ENCODE data around the gene PLXNA2. TPM values are rescaled to one million over a fixed set of nuclear protein-coding genes. Genes with fewer than 3 reads are reported as not detected.

The PLXNA2 gene
- polyA plus RNA-seq, 2 of the 4 experiments (the other 2 are of a cell fraction) = 0.36 to 0.87 TPM

DNA sequence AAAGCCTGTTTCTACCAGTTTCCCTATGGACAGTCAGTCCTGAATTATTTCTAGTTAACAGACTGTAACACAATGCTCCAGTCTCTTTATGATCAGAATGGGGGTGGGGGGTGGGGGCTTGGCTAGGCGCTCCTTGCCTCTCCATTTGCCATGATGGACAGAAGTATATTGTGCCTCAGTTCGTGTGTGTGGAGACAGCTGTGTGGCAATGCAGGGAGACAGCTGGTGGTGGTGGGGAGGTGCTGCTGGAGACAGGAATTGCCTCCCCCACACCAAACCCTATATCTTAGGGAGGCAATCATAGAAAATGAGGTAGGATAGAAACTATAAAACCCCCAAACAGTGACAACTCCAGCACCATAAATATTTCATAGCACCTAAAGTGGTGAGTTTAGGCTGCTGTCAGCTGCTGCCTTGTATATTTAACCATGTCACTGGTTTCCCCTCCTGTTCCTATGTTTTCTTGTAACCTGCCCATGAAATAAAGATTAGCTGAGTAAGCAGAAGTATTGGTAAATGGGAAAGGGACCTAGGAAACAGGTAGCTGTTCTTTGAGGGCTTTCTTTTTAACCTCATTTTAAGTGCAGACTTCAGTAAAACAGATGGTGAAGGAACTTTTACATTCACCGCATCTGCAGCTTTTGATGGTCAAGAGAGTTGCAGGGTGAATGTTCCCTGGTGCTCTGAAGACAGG is 3.4 kb downstream of the PLXNA2 start:
- no peak for ATAC-seq
- TF ChIP-seq, protein P1, sequence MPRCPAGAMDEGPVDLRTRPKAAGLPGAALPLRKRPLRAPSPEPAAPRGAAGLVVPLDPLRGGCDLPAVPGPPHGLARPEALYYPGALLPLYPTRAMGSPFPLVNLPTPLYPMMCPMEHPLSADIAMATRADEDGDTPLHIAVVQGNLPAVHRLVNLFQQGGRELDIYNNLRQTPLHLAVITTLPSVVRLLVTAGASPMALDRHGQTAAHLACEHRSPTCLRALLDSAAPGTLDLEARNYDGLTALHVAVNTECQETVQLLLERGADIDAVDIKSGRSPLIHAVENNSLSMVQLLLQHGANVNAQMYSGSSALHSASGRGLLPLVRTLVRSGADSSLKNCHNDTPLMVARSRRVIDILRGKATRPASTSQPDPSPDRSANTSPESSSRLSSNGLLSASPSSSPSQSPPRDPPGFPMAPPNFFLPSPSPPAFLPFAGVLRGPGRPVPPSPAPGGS (IDR thresholded peaks at IDR 0.05) = no peak
- no peak for TF ChIP-seq ATOH8 (CRISPR knock-in tag; IDR thresholded peaks at IDR 0.05; ENCODE audit: low read depth)
- TF ChIP-seq EHF (CRISPR knock-in tag; IDR thresholded peaks at IDR 0.05) = no peak
- TF ChIP-seq MAFK (IDR thresholded peaks at IDR 0.05; ENCODE audit: partially characterized antibody) = peak; percentile 78
- TF ChIP-seq HEYL (CRISPR knock-in tag; IDR thresholded peaks at IDR 0.05) = no peak
- no peak for TF ChIP-seq RNF2 (IDR thresholded peaks at IDR 0.05; ENCODE audit: borderline replicate concordance, low read depth)
- TF ChIP-seq MYC (IDR thresholded peaks at IDR 0.05; ENCODE audit: borderline replicate concordance, low read length) = no peak
- Histone ChIP-seq H3K4me1 (peaks cover 30% of the 10 kb centered on the region), H3K4me2 (no peak overlapping the region), H3K9me3 (no peaks in the 10 kb centered on the region), H3K27ac (no peak overlapping the region), H3K4me3 (no peak overlapping the region)
- DNase-seq (ENCODE audit: low read depth in 1 of 2, low spot score in 1 of 2) = no peak
- ChIA-PET POLR2A (no interaction called here), CTCF (interaction anchor here (0.6 to 15.6 kb wide), 19 partner anchors 12 to 1325 kb away, joined by 3 to 417 read pairs (median 6); no protein-coding TSS in a partner anchor)
- WGBS (ENCODE audit: missing lambda C conversion rate) = 70% methylated on average over 3 of the region's 3 CpGs
- FAIRE-seq = no peak

- peak overlapping the region; percentile 15 to 31; a peak in 3 of 6 replicates for H3K27ac ChIP-seq
- H3K4me2 ChIP-seq = peak overlapping the region; percentile 54
- no peak for FAIRE-seq
- ATAC-seq = peak in 1 of 2 experiments; percentile 28; a peak in 3 of 6 replicates
- WGBS (ENCODE audit: missing lambda C conversion rate) = 45% methylated on average over 10 of the region's 10 CpGs
- POLR2A ChIA-PET = no interaction called here
- H3K4me3 ChIP-seq = no peak overlapping the region
- CTCF ChIA-PET = interaction anchor here (0.5 to 15.6 kb wide), 30 partner anchors 10 to 1326 kb away, joined by 3 to 417 read pairs (median 6); no protein-coding TSS in a partner anchor
- H3K4me1 ChIP-seq = peaks cover 26% of the 10 kb centered on the region
- H3K9me3 ChIP-seq = no peaks in the 10 kb centered on the region
- no peak for DNase-seq (ENCODE audit: low read depth in 1 of 2, low spot score in 1 of 2)
- TF ChIP-seq FOXS1 (CRISPR knock-in tag; IDR thresholded peaks at IDR 0.05) = no peak
- TF ChIP-seq JUNB (IDR thresholded peaks at IDR 0.05) = no peak
- no peak for TF ChIP-seq MAZ (IDR thresholded peaks at IDR 0.05; ENCODE audit: borderline replicate concordance, low read depth, low read length)
- TF ChIP-seq HOXB13 (CRISPR knock-in tag; IDR thresholded peaks at IDR 0.05; ENCODE audit: low read depth) = no peak
- TF ChIP-seq HES2 (IDR thresholded peaks at IDR 0.05) = no peak
- TF ChIP-seq GATA3 (IDR thresholded peaks at IDR 0.05; ENCODE audit: borderline replicate concordance) = no peak
- TF ChIP-seq HOXA7 (CRISPR knock-in tag; IDR thresholded peaks at IDR 0.05) = no peak
- no peak for TF ChIP-seq FOSB (CRISPR knock-in tag; IDR thresholded peaks at IDR 0.05)
- TF ChIP-seq USF2 (IDR thresholded peaks at IDR 0.05) = no peak
- no peak for TF ChIP-seq RFX5 (IDR thresholded peaks at IDR 0.05)
- no peak for TF ChIP-seq EP300 (IDR thresholded peaks at IDR 0.05)
- no peak for TF ChIP-seq TFCP2L1 (CRISPR knock-in tag; IDR thresholded peaks at IDR 0.05)
- no peak for TF ChIP-seq RAD21 (conservative IDR thresholded peaks at IDR 0.05 in 1 of 2, IDR thresholded peaks at IDR 0.05 in 1 of 2)
- TF ChIP-seq ZFP36 (IDR thresholded peaks at IDR 0.05; ENCODE audit: borderline replicate concordance, partially characterized antibody) = no peak
- TF ChIP-seq HDAC2 (IDR thresholded peaks at IDR 0.05) = no peak
- no peak for TF ChIP-seq MAX (IDR thresholded peaks at IDR 0.05)
- TF ChIP-seq CHD2 (IDR thresholded peaks at IDR 0.05; ENCODE audit: low read length, partially characterized antibody) = no peak
- TF ChIP-seq, protein P2, sequence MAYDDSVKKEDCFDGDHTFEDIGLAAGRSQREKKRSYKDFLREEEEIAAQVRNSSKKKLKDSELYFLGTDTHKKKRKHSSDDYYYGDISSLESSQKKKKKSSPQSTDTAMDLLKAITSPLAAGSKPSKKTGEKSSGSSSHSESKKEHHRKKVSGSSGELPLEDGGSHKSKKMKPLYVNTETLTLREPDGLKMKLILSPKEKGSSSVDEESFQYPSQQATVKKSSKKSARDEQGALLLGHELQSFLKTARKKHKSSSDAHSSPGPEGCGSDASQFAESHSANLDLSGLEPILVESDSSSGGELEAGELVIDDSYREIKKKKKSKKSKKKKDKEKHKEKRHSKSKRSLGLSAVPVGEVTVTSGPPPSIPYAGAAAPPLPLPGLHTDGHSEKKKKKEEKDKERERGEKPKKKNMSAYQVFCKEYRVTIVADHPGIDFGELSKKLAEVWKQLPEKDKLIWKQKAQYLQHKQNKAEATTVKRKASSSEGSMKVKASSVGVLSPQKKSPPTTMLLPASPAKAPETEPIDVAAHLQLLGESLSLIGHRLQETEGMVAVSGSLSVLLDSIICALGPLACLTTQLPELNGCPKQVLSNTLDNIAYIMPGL (CRISPR knock-in tag; IDR thresholded peaks at IDR 0.05; ENCODE audit: borderline replicate concordance) = no peak
- TF ChIP-seq, protein P3, sequence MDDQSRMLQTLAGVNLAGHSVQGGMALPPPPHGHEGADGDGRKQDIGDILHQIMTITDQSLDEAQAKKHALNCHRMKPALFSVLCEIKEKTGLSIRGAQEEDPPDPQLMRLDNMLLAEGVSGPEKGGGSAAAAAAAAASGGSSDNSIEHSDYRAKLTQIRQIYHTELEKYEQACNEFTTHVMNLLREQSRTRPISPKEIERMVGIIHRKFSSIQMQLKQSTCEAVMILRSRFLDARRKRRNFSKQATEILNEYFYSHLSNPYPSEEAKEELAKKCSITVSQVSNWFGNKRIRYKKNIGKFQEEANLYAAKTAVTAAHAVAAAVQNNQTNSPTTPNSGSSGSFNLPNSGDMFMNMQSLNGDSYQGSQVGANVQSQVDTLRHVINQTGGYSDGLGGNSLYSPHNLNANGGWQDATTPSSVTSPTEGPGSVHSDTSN (IDR thresholded peaks at IDR 0.05) = no peak
These were observed 4.5 kb downstream of the PLXNA2 start for GRCh38 chr1:208239473-208240381.
